ENCODE results near the gene ATP11A. TPM values are rescaled to one million over a fixed set of nuclear protein-coding genes. Genes with fewer than 3 reads are reported as not detected.

Gene ATP11A
- total RNA-seq, 4 donors from 2014 or later: 23.3 to 35.5 (median 31.1) TPM

GRCh38 chr13:112750570-112750969, 60.7 kb downstream of the ATP11A start:
- TF ChIP-seq POLR2A (IDR thresholded peaks at IDR 0.05): no peak
- TF ChIP-seq, protein P1, sequence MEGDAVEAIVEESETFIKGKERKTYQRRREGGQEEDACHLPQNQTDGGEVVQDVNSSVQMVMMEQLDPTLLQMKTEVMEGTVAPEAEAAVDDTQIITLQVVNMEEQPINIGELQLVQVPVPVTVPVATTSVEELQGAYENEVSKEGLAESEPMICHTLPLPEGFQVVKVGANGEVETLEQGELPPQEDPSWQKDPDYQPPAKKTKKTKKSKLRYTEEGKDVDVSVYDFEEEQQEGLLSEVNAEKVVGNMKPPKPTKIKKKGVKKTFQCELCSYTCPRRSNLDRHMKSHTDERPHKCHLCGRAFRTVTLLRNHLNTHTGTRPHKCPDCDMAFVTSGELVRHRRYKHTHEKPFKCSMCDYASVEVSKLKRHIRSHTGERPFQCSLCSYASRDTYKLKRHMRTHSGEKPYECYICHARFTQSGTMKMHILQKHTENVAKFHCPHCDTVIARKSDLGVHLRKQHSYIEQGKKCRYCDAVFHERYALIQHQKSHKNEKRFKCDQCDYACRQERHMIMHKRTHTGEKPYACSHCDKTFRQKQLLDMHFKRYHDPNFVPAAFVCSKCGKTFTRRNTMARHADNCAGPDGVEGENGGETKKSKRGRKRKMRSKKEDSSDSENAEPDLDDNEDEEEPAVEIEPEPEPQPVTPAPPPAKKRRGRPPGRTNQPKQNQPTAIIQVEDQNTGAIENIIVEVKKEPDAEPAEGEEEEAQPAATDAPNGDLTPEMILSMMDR (IDR thresholded peaks at IDR 0.05): no peak

GRCh38 chr13:112751617-112752016, 61.8 kb downstream of the ATP11A start:
- H3K4me3 ChIP-seq (ENCODE audit: low read depth, poor library complexity, severe bottlenecking): no peak overlapping the region
- DNase-seq (ENCODE audit: low spot score in 2 of 2): no peak
- intact Hi-C loops (cut with DNase I; ENCODE audit: low total_unique reads): no loop called here
- TF ChIP-seq, protein P1 (IDR thresholded peaks at IDR 0.05): no peak
- no peak for TF ChIP-seq POLR2A (IDR thresholded peaks at IDR 0.05)
- 96 to 98% methylated on average over 7 of the region's 7 CpGs for WGBS, 2 donors

More at GRCh38 chr13:112750570-112750969, 60.7 kb downstream of the ATP11A start:
- 91% methylated on average over 10 of the region's 10 CpGs for WGBS, 2 donors
- DNase-seq (ENCODE audit: low spot score in 2 of 2): no peak
- intact Hi-C loops (cut with DNase I; ENCODE audit: low total_unique reads): no loop called here
- H3K4me3 ChIP-seq (ENCODE audit: low read depth, poor library complexity, severe bottlenecking): no peak overlapping the region

- TF ChIP-seq, protein P1 (IDR thresholded peaks at IDR 0.05): no peak
- TF ChIP-seq POLR2A (IDR thresholded peaks at IDR 0.05): no peak
- intact Hi-C loops (cut with DNase I; ENCODE audit: low total_unique reads): no loop called here
- no peak overlapping the region for H3K4me3 ChIP-seq (ENCODE audit: low read depth, poor library complexity, severe bottlenecking)
- DNase-seq (ENCODE audit: low spot score in 2 of 2): no peak
- WGBS, 2 donors: 91 to 96% methylated on average over 20 of the region's 20 CpGs
These were observed 62.4 kb downstream of the ATP11A start for GRCh38 chr13:112752211-112752610.

DNA sequence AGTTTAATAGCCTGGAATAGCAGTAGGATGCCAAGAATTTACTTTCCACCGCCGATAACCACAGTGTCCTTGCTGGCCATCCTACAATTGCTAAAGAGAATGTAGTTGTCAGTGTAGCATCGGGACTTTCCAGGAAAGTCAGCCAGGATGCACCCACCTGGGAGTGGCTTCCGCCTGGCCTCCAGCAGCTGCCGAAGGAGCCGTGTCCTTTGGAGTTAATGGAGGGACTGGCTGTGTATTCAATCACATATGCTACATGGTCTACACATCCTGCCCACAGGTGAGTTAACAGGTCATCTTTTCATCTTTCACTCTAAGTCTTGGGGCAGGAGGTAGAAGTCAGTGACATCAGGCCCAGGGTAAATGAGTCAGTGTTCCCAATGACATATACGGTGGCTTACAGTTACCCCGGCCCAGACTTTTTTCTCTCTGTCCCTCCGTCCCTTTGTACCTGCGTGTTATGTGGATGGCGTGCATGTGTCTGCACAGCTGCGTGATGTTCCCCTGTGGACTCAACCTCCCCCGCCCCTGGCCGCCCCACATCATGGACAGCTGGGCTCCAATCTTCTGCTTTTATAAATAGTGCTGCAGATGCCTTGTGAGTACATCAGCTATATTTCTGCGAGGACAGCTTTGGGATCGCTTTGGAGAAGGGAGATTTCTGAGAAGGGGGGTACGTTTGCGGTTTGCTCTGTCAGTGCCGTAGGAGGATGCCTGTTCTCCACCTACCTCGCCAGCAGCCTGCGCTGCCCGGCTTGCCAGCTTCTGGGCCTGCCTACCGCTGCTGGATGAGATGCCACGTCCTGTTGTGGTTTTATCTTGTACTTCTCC, 63.1 kb downstream of the ATP11A start:
- WGBS, 2 donors: 83 to 85% methylated on average over 24 of the region's 24 CpGs
- no peak for TF ChIP-seq POLR2A (IDR thresholded peaks at IDR 0.05)
- TF ChIP-seq, protein P1 (IDR thresholded peaks at IDR 0.05): no peak
- no peak for DNase-seq (ENCODE audit: low spot score in 2 of 2)
- intact Hi-C loops (cut with DNase I; ENCODE audit: low total_unique reads): no loop called here
- no peak overlapping the region for H3K4me3 ChIP-seq (ENCODE audit: low read depth, poor library complexity, severe bottlenecking)

GRCh38 chr13:112753833-112754232, 64.0 kb downstream of the ATP11A start:
- H3K4me3 ChIP-seq (ENCODE audit: low read depth, poor library complexity, severe bottlenecking): no peak overlapping the region
- TF ChIP-seq, protein P1 (IDR thresholded peaks at IDR 0.05): no peak
- TF ChIP-seq POLR2A (IDR thresholded peaks at IDR 0.05): no peak
- intact Hi-C loops (cut with DNase I; ENCODE audit: low total_unique reads): no loop called here
- 93 to 96% methylated on average over 16 of the region's 16 CpGs for WGBS, 2 donors
- no peak for DNase-seq (ENCODE audit: low spot score in 2 of 2)
